ENCODE measurements around the gene EIF4G3. TPM values are rescaled to one million over a fixed set of nuclear protein-coding genes. Genes with fewer than 3 reads are reported as not detected.

EIF4G3 gene
- total RNA-seq, 1 experiment from 2014 or later: 31.6 TPM

- DNase-seq (ENCODE audit: low read depth): no peak
Observed at GRCh38 chr1:20996554-20996953, 180.1 kb downstream of the EIF4G3 start.

- DNase-seq (ENCODE audit: low read depth): no peak
Observed at GRCh38 chr1:20993716-20994575, 182.8 kb downstream of the EIF4G3 start.

- DNase-seq (ENCODE audit: low read depth): no peak
Observed at GRCh38 chr1:20992322-20993056, 184.2 kb downstream of the EIF4G3 start.

GRCh38 chr1:20988943-20989342 lies 187.8 kb downstream of the EIF4G3 start:
- no peak for DNase-seq (ENCODE audit: low read depth)

GRCh38 chr1:20987831-20988825 lies 188.6 kb downstream of the EIF4G3 start:
- DNase-seq (ENCODE audit: low read depth): no peak

- DNase-seq (ENCODE audit: low read depth): no peak
Observed at GRCh38 chr1:20983297-20983889, 193.3 kb downstream of the EIF4G3 start.

- DNase-seq (ENCODE audit: low read depth): no peak
Observed at GRCh38 chr1:20982316-20982715, 194.4 kb downstream of the EIF4G3 start.

GRCh38 chr1:20981915-20982314 lies 194.8 kb downstream of the EIF4G3 start:
- peak; percentile 47 for DNase-seq (ENCODE audit: low read depth)

GRCh38 chr1:20980051-20980450 lies 196.6 kb downstream of the EIF4G3 start:
- no peak for DNase-seq (ENCODE audit: low read depth)

- peak; percentile 15 for DNase-seq (ENCODE audit: low read depth)
Observed at GRCh38 chr1:20978413-20978812, 198.3 kb downstream of the EIF4G3 start.

- no peak for DNase-seq (ENCODE audit: low read depth)
Observed at GRCh38 chr1:20975668-20976067, 201.0 kb downstream of the EIF4G3 start.

GRCh38 chr1:20974951-20975350 lies 201.7 kb downstream of the EIF4G3 start:
- no peak for DNase-seq (ENCODE audit: low read depth)

GRCh38 chr1:20974069-20974468 lies 202.6 kb downstream of the EIF4G3 start:
- DNase-seq (ENCODE audit: low read depth): peak; percentile 63

- no peak for DNase-seq (ENCODE audit: low read depth)
Observed at GRCh38 chr1:20972855-20973254, 203.8 kb downstream of the EIF4G3 start.

GRCh38 chr1:20964540-20965484 lies 211.9 kb downstream of the EIF4G3 start:
- DNase-seq (ENCODE audit: low read depth): no peak

- no peak for DNase-seq (ENCODE audit: low read depth)
Observed at GRCh38 chr1:20962576-20963258, 214.0 kb downstream of the EIF4G3 start.

GRCh38 chr1:20958430-20958829 lies 218.3 kb downstream of the EIF4G3 start:
- DNase-seq (ENCODE audit: low read depth): no peak

GRCh38 chr1:20956272-20956671 lies 220.4 kb downstream of the EIF4G3 start:
- DNase-seq (ENCODE audit: low read depth): no peak

- DNase-seq (ENCODE audit: low read depth): no peak
Observed at GRCh38 chr1:20950679-20951078, 226.0 kb downstream of the EIF4G3 start.

Data from RPMI7951 (cell line).